Effector CD4-positive, alpha-beta T cell (primary cell): ENCODE results near the gene C19orf73.
A peak's percentile ranks its signal among the peaks of the same experiment; 100 is the strongest.
"Not testable (repeated sequence)": the region's sequence is repeated elsewhere in the genome, so short reads cannot be mapped to it uniquely, and the experiment has no call there.

ENCODE experiments used
- DNase-seq: peaks from one replicate; pipeline ENCODE4 v3.0.0-alpha.2; 2020

C19orf73 gene

DNA sequence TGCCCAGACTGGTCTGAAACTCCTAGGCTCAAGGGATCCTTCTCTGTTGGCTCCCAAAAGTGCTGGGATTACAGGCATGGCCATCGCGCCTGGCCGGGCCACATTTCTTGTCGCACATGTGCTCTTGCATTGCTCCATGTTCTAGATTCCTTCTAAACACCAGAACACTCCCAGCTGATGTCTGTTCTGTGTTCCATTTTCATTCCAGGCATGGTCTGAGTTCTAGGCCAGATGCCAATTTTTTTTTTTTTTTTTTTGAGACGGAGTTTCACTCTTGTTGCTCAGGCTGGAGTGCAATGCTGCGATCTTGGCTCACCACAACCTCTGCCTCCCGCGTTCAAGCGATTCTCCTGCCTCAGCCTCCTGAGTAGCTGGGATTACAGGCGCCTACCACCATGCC is 2.9 kb upstream of the C19orf73 start:
- DNase-seq: not testable (repeated sequence)

DNA sequence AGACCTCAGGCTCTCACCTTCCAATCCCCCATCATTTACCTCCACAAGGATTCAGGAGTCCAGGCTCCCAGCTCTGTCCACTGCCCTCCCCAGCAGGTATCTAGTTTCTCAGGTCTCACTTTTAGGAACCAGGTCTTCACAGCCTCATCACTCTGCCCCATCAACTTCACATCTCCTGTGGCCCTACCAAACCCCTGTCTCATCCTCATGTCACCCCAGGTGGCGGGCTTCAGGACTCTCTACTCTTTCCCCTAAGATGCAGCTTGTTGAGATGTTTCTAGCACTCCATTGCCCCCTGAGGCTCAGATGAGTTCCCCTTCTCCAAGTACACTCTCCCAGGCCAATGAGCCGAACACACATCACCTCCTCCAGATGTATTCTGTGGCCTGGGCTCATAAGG is 1.9 kb upstream of the C19orf73 start:
- DNase-seq: no peak

DNA sequence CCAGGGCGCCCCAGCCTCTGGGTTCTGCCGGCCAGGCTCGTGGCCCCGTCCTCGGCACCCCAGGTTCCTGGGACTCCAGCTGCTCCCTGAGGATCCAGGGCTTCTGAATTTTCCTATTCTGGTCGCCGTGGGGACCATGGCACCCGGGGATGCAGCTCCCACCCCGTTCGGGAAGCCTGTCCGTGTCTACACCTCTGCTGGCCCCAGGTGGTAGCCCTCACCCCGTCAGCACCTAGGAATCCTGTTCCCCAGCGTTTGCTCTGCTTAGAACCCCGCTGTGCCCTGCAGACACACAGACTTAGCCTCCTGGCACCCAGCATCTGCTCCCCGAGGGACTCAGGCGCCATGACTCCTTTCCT is 1.4 kb upstream of the C19orf73 start:
- no peak for DNase-seq

DNA sequence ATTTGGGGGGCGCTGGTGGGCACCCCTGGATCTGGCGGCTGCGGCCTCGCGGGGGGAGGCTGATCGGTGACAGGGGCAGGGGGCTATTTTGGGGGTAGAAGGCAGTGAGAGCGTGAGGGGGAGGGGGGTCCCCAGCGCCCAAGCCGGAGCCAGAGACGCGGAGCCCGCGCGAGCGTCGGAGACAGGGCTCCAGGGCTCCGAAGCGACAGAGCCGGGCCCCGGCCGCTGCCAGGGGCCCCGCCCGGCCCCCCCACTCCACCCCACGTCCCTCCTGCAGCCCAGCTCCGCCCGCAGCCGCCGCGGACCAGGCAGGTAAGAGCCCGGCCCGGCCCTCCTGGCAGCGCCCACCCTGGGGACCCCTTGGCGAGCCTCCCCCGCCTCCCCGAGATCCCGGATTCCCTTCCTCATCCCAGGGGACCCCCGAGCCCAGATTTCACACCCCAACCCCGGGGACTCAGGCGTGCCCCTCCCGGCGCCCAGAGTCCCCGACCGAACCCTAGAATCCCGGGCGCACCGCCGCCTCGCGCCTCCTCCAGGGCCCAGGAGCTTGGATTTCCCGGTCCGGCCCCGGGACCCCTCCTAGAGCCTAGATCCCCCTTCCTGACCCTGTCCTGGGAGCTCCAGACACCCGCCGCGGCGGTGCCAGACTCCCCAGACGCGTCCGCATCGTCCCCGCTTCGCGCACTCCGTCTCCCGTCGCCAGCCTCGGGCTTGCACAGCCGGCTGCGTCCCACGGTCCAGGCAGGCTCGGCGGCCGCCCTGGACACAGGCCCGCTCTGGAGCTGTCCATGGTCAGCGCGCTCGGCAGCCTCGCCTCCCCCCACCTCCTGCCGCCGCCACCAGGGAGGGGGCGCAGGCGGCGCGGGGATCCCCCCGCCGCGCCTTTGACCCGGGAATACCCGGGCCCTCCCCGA is 725 bp upstream of the C19orf73 start, which contains the start of gene PPFIA3:
Gene PPFIA3 (plus strand): TSS at position 134 of the 914 bp plus-strand sequence. CDS start 8,330 bp downstream, outside the sequence.
- no peak for DNase-seq

DNA sequence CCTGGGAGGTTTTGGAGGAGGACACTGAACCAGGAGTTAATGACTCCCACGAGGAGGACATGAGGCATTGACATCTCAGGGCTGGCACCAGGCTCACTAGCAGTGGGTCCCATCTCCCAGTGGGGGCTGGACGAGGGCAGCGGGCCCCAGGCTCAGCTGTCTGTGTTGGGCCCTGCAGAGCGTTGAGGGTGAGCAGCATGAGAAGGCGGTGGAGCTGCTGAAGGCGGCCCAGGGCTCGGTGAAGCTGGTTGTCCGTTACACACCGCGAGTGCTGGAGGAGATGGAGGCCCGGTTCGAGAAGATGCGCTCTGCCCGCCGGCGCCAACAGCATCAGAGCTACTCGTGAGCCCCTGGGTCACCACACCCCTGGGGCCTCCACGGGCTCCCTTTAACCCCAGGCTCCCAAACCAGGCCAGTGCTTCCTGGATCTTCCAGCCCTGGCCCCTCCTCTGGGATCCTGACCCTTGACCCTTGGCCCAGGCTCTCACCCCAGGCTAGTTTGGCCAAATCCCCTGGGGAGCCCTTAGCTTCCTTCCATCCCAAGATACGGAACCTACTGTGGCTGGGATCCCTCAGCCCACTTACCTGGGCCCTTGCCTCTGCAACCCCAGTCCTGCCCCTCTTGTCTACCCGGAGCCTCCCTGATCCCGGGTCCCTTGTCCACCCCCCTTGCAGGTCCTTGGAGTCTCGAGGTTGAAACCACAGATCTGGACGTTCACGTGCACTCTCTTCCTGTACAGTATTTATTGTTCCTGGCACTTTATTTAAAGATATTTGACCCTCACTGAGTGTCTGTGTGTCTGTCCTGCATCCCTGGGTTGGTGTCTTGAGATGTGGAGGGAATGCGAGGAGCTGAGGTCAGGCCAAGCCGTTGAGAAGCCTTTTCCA is 1.0 kb downstream of the C19orf73 start:
- no peak for DNase-seq

DNA sequence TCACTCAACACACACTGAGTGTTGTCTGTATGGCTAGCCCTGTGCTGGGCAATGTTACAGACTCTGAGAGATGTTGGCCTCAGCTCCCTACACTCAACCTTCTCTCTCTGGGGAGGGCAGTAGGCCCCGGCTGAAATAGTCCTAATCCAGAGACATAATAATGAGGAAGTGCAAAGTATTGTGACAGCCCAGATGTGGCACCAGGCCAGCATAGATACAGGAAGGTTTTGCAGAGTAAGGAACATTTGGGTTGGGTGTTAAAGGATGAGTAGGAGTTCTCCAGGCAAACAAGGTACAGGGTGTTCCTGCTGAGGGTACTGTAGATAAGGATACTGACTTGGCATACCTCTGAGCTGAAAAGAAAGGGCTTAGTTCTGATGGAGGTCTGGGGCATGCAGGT is 2.4 kb downstream of the C19orf73 start:
- DNase-seq: no peak

DNA sequence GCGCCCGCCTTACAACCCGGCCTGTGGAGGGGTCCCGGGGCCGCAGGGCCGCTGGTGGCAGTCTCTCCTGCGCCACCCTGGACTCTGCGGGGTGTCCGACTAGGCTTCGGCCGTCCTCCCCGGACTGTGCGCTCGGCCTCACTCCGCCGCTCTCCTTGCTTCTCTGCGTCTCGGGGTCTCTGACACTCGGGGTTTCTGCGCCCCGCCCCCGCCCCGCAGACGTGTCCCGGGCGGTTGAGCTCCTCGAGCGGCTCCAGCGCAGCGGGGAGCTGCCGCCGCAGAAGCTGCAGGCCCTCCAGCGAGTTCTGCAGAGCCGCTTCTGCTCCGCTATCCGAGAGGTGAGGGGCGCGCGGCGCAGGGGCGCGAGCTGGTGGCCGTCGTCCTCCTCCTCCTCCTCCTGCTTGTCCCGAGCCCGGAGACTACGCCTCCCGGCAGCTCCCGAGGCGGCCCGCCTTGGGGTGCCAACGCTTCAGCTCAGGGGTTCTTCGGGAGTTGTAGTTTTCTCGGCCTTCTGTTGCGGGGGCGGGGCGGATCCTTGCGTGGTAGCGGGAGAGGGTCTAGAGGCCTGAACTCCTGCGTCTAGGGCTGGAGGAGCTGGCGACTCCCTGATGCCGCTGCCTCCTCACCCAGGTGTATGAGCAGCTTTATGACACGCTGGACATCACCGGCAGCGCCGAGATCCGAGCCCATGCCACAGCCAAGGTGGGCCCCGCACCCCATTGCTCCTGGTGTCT is 4.1 kb downstream of the C19orf73 start:
- DNase-seq: peak; percentile 27

DNA sequence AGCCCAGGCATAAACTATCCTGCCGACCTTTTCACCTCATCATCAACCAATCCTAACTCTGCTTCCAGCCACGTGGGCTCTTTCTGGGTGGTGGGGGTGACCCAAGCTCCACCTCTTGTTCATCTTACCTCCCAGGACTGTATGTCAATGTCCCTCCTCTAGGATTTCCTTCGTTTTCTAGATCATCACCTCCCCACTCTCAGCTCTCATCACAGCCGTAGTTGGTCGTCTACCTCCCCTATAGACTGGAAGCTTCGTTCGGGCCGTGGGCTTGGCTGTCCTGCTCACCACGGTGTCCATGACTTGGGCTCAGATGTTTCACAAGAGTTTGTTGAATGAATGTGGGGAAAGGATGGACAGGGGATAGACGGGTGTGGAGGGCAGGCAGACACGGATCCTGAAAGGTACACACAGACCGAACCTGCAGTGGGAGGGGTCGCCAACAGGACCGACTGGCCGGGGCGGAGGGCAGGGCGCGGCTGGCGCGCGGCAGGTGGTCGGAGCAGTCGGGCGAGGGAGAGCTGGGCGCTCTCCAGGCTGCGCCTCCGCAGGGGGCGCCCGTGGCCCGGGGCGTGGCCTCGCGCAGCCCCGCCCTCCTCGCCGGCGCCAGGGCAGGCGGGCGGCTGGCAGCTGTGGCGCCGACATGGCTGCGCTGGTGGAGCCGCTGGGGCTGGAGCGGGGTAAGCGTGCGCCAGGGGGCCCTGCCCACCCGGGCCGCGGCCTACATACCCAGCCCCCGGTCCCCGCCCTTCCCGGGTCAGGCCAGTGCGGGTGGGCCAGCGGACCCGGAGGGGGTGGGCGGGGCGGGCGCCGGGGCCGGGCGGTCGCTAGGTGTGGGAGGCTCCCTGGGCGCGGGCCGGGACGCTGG is 4.9 kb downstream of the C19orf73 start, which contains the start of gene LIN7B:
Gene LIN7B (plus strand): TSS at position 609 of the 868 bp plus-strand sequence. CDS start 35 bp downstream, at position 644.
- peak; percentile 64 for DNase-seq

DNA sequence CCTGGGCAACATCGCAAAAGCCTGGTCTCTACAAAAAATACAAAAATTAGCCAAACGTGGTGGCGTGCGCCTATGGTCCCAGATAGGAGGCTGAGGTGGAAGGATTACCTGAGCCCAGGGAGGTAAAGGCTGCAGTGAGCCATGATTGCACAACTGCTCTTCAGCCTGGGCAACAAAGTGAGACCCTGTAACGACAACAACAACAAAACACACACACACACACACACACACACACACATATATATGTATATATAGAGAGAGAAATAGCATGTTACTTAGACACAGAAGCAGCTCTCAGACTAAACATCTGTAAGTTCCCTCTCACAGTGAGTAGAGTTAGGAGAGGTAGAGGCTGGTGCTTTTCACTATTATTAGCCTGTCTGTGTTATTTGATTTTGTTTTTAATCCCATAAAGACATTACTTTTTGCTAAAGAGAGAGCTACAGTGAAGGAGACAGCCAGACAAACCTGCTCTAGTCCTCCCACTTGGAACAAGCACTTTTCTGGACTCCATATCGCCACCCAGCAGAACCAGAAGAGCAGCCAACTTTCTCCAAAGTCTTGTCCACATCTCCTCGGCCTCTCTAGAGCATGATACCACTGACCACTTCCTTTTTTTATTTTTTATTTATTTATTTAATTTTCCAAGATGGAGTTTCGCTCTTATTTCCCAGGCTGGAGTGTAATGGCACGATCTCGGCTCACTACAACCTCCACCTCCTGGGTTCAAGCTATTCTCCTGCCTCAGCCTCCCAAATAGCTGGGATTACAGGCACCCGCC is 7.5 kb downstream of the C19orf73 start:
- no peak for DNase-seq

DNA sequence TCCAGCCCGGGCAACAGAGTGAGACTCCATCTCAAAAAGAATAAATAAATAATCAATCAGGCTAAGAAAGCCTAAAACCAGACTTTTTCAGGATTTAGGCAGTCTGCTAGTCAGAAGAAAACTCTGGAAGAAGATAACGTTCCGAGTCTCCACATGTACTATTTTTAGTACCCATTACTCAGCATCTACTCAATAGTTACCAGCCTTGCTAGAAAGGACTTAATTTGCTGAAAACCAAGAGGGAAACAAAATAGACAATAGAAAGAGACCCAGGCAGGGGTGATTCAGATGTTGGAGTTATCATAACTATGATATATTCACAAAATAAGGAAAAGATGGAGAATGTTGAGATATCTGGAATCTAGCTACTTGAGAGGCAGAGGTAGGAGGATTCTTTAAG is 8.4 kb downstream of the C19orf73 start:
- no peak for DNase-seq

DNA sequence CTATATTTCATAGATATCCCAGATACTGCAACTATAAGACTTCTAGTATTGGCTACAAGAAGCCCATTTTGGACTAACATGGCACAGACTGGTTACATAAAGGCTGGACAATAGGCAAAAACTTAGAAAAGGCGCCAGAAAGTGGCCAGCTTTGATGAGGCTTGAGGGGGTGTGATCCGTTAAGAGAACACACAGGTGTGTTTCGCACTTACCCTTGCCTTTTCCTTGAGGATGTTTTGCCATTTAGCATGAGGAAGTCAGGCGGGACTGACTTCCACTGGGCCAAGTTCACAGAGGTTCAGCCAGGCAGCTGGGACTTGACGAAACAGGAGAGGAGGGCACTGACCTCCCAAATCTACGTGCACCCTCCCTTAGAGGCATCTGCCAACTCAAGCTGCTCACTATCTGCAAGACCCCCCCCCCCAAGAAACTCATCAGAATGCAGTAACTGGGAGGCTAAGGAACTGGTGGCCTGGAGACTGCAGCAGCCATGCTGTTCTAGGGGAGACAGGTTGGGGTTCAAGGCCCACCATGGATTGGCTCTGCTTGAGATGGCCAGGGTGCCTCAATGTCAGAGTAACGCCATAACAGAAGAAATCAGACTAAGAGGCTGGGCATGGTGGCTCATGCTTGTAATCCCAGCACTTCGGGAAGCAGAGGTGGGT is 9.2 kb downstream of the C19orf73 start:
- DNase-seq: no peak

DNA sequence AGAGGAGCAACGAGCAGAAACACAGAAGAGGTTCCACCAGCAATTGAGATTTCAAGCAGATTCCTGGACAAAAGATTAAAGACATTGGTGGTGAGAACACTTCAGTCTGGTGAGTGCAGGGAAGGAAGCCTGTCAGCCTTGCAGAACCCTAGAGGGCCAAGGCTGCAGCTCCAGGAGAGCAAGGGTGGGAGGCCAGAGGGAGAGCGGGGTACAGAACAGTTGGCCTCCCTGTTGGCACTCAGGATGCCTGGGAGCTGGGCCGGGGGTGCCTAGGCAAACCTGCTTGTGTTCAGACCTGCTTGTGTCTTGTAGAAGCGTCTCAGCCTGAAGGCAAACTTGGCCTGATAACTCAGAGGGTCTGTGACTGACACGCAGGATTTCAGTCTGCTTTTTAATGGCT is 9.9 kb downstream of the C19orf73 start:
- DNase-seq: no peak

DNA sequence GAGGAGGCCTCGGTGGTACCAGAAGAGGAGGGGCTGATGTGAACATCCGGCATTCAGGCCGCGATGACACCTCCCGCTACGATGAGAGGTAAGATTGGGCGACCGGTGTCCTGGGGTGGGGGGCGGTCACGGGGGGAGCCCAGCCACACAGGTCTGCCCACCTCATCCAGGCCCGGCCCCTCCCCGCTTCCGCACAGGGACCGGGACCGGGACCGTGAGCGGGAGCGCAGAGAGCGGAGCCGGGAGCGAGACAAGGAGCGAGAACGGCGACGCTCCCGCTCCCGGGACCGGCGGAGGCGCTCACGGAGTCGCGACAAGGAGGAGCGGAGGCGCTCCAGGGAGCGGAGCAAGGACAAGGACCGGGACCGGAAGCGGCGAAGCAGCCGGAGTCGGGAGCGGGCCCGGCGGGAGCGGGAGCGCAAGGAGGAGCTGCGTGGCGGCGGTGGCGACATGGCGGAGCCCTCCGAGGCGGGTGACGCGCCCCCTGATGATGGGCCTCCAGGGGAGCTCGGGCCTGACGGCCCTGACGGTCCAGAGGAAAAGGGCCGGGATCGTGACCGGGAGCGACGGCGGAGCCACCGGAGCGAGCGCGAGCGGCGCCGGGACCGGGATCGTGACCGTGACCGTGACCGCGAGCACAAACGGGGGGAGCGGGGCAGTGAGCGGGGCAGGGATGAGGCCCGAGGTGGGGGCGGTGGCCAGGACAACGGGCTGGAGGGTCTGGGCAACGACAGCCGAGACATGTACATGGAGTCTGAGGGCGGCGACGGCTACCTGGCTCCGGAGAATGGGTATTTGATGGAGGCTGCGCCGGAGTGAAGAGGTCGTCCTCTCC is 11.1 kb downstream of the C19orf73 start:
- DNase-seq: no peak

DNA sequence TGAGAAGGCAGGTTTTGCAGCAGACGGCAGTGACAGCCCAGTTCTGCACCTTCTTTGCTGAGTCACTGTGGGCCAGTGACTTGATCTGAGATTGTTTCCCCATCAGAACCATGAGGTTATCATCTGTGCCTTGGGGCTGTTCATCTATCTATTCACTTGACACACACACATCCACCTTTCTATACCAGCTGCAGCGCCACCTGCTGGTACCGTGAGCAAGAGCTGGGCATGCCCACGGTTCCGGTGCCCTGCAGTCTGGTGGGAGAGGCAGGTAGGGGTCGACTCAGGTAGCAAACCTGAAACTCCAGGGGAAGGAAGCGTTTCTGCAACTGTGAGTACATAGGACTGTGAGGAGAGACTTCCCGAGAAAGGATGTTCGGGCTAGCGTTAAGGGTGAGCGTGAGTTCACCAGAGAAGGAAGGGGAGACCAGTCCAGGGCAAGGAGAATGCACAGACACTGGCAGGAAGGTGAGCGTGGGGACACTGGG is 12.3 kb downstream of the C19orf73 start:
- DNase-seq: peak; percentile 53

DNA sequence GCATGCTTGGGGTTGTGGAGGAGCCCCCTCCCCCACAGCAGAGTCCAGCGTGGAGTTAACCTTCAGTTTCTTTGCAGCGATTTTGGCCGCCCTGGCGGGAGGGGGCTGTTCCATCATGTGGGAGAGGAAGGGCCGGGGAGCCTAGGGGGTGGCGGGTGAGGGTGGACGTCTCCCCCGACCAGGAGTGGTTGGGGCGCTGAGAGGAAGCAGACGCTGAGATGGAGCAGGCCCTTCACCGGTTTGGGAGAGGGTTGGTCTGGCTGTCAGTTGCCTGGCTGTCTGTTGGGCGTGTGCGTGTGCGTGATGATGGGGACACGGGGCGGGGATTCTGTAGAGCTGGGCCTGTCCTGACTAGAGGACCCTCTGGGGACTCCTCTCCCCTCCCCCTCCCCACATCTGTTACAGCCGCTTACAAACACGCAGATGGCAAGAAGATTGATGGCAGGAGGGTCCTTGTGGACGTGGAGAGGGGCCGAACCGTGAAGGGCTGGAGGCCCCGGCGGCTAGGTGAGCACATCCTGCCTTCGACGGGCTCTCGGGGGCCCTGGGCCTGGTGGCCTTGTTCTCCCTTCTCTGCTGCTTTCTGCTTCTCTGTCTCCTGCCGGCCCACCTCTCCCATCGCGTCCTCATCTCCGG is 14.6 kb downstream of the C19orf73 start:
- no peak for DNase-seq

DNA sequence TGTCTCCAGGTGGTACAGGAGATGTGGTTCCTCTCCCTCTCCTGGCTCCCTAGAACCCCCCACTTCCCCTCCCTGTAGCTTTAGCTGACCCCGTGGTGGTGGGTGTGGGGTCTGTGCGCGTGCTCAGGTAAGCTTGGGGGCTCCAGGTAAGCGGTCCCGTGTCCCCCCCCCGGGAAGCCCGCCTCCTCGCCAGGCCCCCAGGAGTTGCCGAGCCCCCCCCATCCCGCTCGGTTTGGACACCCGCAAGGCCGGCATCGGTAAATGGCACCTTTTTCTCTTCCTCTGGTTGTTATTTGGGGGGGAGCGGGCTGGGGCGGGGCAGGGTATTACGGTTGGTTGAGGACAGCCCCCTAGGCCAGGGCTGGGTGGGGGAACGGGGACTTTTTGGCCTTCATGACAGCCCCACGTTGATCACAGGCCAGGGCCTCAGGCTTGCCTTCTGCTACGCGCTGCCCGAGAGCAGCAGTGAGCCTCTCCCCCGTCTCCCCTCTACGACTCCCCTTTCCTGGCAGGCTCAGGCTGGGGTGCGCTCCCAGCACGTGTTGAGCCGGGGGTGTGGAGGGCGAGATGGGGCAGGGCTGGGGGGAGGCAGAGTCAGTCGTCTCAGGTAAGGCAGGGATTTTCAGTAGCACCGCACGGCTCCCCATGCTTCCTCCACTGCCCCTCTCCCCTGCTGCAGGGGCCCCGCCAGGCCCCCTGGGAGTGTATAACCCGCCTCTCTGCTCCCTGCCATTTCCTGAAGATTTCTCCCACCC is 15.4 kb downstream of the C19orf73 start:
- DNase-seq: no peak

DNA sequence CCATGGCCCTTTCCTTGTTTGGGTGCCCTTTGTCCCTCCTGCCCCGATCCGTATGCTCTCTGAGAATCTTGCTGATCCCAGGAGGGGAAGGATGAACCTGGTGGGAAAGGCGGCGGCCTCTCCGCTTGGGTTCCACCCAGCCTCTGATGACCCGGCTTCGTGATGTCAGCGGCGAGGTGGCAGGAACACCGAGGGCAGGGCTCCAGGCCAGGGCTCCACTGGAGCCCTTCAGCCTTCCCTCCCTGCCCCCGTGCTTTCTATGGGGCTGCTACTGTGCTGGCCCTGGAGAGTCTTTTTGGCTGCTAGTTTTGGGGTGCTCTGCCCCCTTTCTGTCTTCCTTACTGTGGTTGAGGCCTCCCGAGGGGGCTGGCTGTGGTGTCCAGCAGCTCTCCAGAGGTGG is 16.6 kb downstream of the C19orf73 start:
- no peak for DNase-seq

DNA sequence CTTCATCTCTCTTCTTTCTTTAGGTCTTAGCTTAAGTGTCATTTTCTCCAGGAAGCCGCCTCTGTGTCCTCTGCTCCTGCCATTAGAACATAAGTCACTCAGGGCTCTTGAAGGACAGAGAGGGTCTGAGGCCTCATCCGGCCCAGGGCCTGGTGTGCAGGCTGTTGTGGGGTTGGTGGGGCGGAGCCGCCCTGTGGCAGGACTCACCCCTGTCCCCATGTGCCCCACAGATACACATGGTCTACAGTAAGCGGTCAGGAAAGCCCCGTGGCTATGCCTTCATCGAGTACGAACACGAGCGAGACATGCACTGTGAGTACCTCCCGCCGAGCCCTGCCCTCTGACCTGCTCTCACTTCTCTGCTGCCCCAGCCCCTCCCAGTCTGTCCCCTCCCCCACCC is 17.8 kb downstream of the C19orf73 start:
- DNase-seq: no peak
